Neural cell (in vitro differentiated cells): ENCODE results near the gene B3GNT3. TPM values are rescaled to one million over a fixed set of nuclear protein-coding genes. Genes with fewer than 3 reads are reported as not detected.

Experiments used
- H2AFZ ChIP-seq: fragments of 200-600, 300-800 bp; sonication (generic), shearing (Covaris generic); 2 replicates; pipeline ENCODE4 v1.6.0; 2014; ENCODE audit warnings: low read depth, mild to moderate bottlenecking, antibody characterized with exemption, low read length, moderate library complexity
- H3F3A ChIP-seq: fragments of 200-600 bp; shearing (Covaris generic); 2 replicates; pipeline ENCODE4 v1.6.1; 2016; ENCODE audit warnings: mild to moderate bottlenecking, moderate library complexity, mixed read lengths, antibody characterized with exemption, low read length; ENCODE audit not compliant: insufficient read depth, poor library complexity, severe bottlenecking
- H3K27ac ChIP-seq: fragments of 200-600, 300-800 bp; sonication (generic), shearing (Covaris generic); 2 replicates; pipeline ENCODE4 v1.5.1; 2014; ENCODE audit warnings: mild to moderate bottlenecking, low read length, moderate library complexity
- H3K27me3 ChIP-seq: fragments of 300-800, 200-600 bp; sonication (generic), shearing (Covaris generic); 2 replicates; pipeline ENCODE4 v1.6.0; 2014; ENCODE audit warnings: mild to moderate bottlenecking, low read depth, low read length, moderate library complexity; ENCODE audit not compliant: insufficient read depth
- H3K36me3 ChIP-seq: fragments of 300-800, 200-600 bp; sonication (generic), shearing (Covaris generic); 2 replicates; pipeline ENCODE4 v1.5.1; 2014; ENCODE audit warnings: mild to moderate bottlenecking, antibody characterized with exemption, low read length, moderate library complexity; ENCODE audit not compliant: insufficient read depth
- H3K4me2 ChIP-seq: fragments of 300-800, 200-600 bp; sonication (generic), shearing (Covaris generic); 2 replicates; pipeline ENCODE4 v1.6.0; 2014; ENCODE audit warnings: mild to moderate bottlenecking, low read length
- H3K4me3 ChIP-seq: fragments of 300-800, 200-600 bp; sonication (generic), shearing (Covaris generic); 2 replicates; pipeline ENCODE4 v1.5.1; 2014; ENCODE audit warnings: mild to moderate bottlenecking, low read length, moderate library complexity
- H3K79me2 ChIP-seq: fragments of 200-600 bp; shearing (Covaris generic); replicated peaks from 2 replicates; pipeline ENCODE4 v1.6.0; 2014; ENCODE audit warnings: mild to moderate bottlenecking, low read length, moderate library complexity; ENCODE audit not compliant: insufficient read depth
- H3K9ac ChIP-seq: fragments of 300-800, 200-600 bp; sonication (generic), shearing (Covaris generic); 2 replicates; pipeline ENCODE4 v1.6.1; 2016; ENCODE audit warnings: mild to moderate bottlenecking, low read length, mixed read lengths
- H3K9me2 ChIP-seq: fragments of 200-600 bp; shearing (Covaris generic); 2 replicates; pipeline ENCODE4 v1.6.1; 2016; ENCODE audit warnings: mild to moderate bottlenecking, low read length, mixed read lengths; ENCODE audit not compliant: insufficient read depth
- H3K9me3 ChIP-seq: fragments of 200-600, 300-800 bp; sonication (generic), shearing (Covaris generic); 2 replicates; pipeline ENCODE4 v1.6.1; 2016; ENCODE audit warnings: mild to moderate bottlenecking, mixed run types, low read length, moderate library complexity, mixed read lengths
- H4K20me1 ChIP-seq: fragments of 200-600 bp; shearing (Covaris generic); 2 replicates; pipeline ENCODE4 v1.6.1; 2016; ENCODE audit warnings: mild to moderate bottlenecking, mixed run types; ENCODE audit not compliant: insufficient read depth
- EP300 ChIP-seq: fragments of 450-650 bp; conservative IDR thresholded peaks from 2 replicates; pipeline ENCODE4 v1.6.1; 2014; ENCODE audit warnings: antibody characterized with exemption, mild to moderate bottlenecking, moderate library complexity; ENCODE audit not compliant: poor library complexity, severe bottlenecking
- EZH2 ChIP-seq: fragments of 200-600, 300-800 bp; shearing (Covaris generic), sonication (generic); IDR thresholded peaks from 2 replicates; pipeline ENCODE4 v1.6.1; 2014; ENCODE audit warnings: antibody characterized with exemption, low read length, borderline replicate concordance, mild to moderate bottlenecking; ENCODE audit not compliant: insufficient read depth, poor library complexity, severe bottlenecking
- MXI1 ChIP-seq: fragments of 450-650 bp; conservative IDR thresholded peaks from 2 replicates; pipeline ENCODE4 v1.6.1; 2014; ENCODE audit warnings: antibody characterized with exemption, mild to moderate bottlenecking; ENCODE audit not compliant: poor library complexity, severe bottlenecking
- POLR2AphosphoS5 ChIP-seq: IDR thresholded peaks from 2 replicates; pipeline ENCODE4 v1.6.1; 2012
- RAD21 ChIP-seq: fragments of 450-650 bp; conservative IDR thresholded peaks from 2 replicates; pipeline ENCODE4 v1.6.1; 2014; ENCODE audit warnings: antibody characterized with exemption, mild to moderate bottlenecking, moderate library complexity
- SMC3 ChIP-seq: fragments of 450-650 bp; conservative IDR thresholded peaks from 2 replicates; pipeline ENCODE4 v1.6.1; 2014; ENCODE audit warnings: antibody characterized with exemption, mild to moderate bottlenecking, moderate library complexity; ENCODE audit not compliant: poor library complexity
- TAF1 ChIP-seq: IDR thresholded peaks from 2 replicates; pipeline ENCODE4 v1.6.1; 2012; ENCODE audit warnings: low read depth
- polyA plus RNA-seq: library from polyadenylated mRNA; depleted of rRNA; stranded (reverse); fragments of >200 nt; gene quantifications from 2 replicates; pipeline ENCODE4 v1.2.3, GENCODE V29; 2014
- TF ChIP-seq, protein P1 (sequence below): IDR thresholded peaks from 2 replicates; pipeline ENCODE4 v1.6.1; 2012; ENCODE audit warnings: borderline replicate concordance
- TF ChIP-seq, protein P2 (sequence below): fragments of 450-650 bp; IDR thresholded peaks from 2 replicates; pipeline ENCODE4 v1.5.1; 2014; ENCODE audit warnings: antibody characterized with exemption, mild to moderate bottlenecking, moderate library complexity; ENCODE audit not compliant: poor library complexity, severe bottlenecking

Gene B3GNT3
- polyA plus RNA-seq, 1 donor from 2014 or later, result not detected

DNA sequence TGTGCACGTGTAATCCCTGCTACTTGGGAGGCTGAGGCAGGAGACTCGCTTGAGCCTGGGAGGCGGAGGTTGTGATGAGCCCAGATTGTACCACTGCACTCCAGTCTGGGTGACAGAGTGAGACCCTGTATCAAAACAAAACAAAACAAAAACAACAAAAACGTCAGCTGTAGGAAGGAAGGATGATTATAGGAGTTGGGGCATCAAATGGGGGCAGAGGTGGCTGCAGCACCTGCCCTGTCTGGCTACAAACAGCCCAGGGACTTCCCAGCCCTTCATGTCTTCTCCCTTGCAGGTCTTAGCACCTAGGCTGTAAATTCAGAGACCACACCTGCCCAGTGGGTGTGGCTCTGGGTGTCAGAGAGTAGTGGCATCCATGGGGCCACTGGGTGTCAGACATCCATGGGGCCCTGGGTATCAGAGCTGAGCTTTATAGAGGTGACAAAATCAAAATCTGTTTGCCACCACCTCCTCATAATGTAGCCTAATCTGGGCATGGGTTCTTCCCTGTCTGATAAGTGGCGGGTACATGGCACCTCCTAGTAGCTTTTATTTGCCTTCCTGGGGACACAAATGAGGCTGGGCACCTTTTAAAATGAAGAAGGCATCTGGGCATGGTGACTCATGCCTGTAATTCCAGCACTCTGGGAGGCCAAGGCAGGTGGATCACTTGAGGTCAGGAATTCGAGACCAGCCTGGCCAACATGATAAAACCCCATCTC, 4.7 kb upstream of the B3GNT3 start:
- H3K9me3 ChIP-seq, result no peaks in the 10 kb centered on the region

DNA sequence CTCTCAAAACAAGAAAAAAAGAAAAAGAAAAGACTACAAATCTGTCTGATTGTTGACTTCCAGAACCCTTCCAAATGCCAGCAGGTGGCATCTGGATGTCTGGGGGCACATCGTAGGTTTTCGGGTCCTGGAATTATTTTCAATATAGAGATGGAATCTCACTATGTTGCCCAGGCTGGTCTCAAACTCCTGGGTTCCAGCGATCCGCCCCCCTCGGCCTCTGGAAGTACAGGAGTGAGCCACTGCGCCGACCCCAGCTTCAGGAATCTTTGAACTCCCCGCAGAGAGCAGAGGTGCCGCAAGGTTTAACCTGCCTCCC, 567 bp upstream of the B3GNT3 start:
- H3K4me3 ChIP-seq, result no peak overlapping the region
- peaks cover 32% of the 10 kb centered on the region for H3K27me3 ChIP-seq
- TF ChIP-seq SMC3 (no peak), RAD21 (no peak), TAF1 (no peak), EZH2 (no peak), EP300 (no peak), MXI1 (no peak), POLR2AphosphoS5 (no peak)
- TF ChIP-seq, protein P1, sequence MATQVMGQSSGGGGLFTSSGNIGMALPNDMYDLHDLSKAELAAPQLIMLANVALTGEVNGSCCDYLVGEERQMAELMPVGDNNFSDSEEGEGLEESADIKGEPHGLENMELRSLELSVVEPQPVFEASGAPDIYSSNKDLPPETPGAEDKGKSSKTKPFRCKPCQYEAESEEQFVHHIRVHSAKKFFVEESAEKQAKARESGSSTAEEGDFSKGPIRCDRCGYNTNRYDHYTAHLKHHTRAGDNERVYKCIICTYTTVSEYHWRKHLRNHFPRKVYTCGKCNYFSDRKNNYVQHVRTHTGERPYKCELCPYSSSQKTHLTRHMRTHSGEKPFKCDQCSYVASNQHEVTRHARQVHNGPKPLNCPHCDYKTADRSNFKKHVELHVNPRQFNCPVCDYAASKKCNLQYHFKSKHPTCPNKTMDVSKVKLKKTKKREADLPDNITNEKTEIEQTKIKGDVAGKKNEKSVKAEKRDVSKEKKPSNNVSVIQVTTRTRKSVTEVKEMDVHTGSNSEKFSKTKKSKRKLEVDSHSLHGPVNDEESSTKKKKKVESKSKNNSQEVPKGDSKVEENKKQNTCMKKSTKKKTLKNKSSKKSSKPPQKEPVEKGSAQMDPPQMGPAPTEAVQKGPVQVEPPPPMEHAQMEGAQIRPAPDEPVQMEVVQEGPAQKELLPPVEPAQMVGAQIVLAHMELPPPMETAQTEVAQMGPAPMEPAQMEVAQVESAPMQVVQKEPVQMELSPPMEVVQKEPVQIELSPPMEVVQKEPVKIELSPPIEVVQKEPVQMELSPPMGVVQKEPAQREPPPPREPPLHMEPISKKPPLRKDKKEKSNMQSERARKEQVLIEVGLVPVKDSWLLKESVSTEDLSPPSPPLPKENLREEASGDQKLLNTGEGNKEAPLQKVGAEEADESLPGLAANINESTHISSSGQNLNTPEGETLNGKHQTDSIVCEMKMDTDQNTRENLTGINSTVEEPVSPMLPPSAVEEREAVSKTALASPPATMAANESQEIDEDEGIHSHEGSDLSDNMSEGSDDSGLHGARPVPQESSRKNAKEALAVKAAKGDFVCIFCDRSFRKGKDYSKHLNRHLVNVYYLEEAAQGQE, result no peak
- no peaks in the 10 kb centered on the region for H4K20me1 ChIP-seq
- no peak overlapping the region for H3K9ac ChIP-seq
- H3K4me2 ChIP-seq, result no peak overlapping the region
- H3K9me2 ChIP-seq, result no peaks in the 10 kb centered on the region
- no peak overlapping the region for H3K27ac ChIP-seq
- no peaks in the 10 kb centered on the region for H3F3A ChIP-seq
- H3K79me2 ChIP-seq, result no peaks in the 10 kb centered on the region
- H3K36me3 ChIP-seq, result no peaks in the 10 kb centered on the region
- H2AFZ ChIP-seq, result no peak overlapping the region
- no peaks in the 10 kb centered on the region for H3K9me3 ChIP-seq

More for the DNA sequence above, 4.7 kb upstream of the B3GNT3 start:
- H3K27ac ChIP-seq, result no peak overlapping the region
- H3K9ac ChIP-seq, result no peak overlapping the region
- H3K79me2 ChIP-seq, result no peaks in the 10 kb centered on the region
- H4K20me1 ChIP-seq, result no peaks in the 10 kb centered on the region
- no peak overlapping the region for H3K4me2 ChIP-seq
- H3K36me3 ChIP-seq, result no peaks in the 10 kb centered on the region
- no peak for TF ChIP-seq TAF1
- no peak for TF ChIP-seq SMC3
- TF ChIP-seq EP300, result no peak
- no peak for TF ChIP-seq MXI1
- TF ChIP-seq, protein P2, sequence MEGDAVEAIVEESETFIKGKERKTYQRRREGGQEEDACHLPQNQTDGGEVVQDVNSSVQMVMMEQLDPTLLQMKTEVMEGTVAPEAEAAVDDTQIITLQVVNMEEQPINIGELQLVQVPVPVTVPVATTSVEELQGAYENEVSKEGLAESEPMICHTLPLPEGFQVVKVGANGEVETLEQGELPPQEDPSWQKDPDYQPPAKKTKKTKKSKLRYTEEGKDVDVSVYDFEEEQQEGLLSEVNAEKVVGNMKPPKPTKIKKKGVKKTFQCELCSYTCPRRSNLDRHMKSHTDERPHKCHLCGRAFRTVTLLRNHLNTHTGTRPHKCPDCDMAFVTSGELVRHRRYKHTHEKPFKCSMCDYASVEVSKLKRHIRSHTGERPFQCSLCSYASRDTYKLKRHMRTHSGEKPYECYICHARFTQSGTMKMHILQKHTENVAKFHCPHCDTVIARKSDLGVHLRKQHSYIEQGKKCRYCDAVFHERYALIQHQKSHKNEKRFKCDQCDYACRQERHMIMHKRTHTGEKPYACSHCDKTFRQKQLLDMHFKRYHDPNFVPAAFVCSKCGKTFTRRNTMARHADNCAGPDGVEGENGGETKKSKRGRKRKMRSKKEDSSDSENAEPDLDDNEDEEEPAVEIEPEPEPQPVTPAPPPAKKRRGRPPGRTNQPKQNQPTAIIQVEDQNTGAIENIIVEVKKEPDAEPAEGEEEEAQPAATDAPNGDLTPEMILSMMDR, result no peak
- no peak for TF ChIP-seq POLR2AphosphoS5
- TF ChIP-seq, protein P1, result no peak
- TF ChIP-seq RAD21, result no peak
- TF ChIP-seq EZH2, result no peak
- H3K27me3 ChIP-seq, result peaks cover 16% of the 10 kb centered on the region
- no peaks in the 10 kb centered on the region for H3K9me2 ChIP-seq
- H2AFZ ChIP-seq, result no peak overlapping the region
- no peak overlapping the region for H3K4me3 ChIP-seq
- no peaks in the 10 kb centered on the region for H3F3A ChIP-seq
